ENCODE measurements around the gene MARF1. TPM values are rescaled to one million over a fixed set of nuclear protein-coding genes. Genes with fewer than 3 reads are reported as not detected.

Gene MARF1
- total RNA-seq, 1 experiment from 2014 or later, result 59.4 TPM

GRCh38 chr16:15642557-15643047, 352 bp downstream of the MARF1 start:
- Histone ChIP-seq H3K4me2 (ENCODE audit: low read length) (peak overlapping the region; percentile 81), H3K79me2 (ENCODE audit: insufficient read depth, low read length) (peaks cover 31% of the 10 kb centered on the region), H3K9me2 (ENCODE audit: insufficient read depth) (no peaks in the 10 kb centered on the region), H3K36me3 (ENCODE audit: control insufficient read depth in 1 of 2, insufficient read depth in 2 of 2, low read length in 2 of 2) (peaks cover 8 to 9% of the 10 kb centered on the region in 2 experiments), H2AFZ (ENCODE audit: low read depth, low read length, poor library complexity, severe bottlenecking) (no peak overlapping the region), H3K9me3 (ENCODE audit: control insufficient read depth in 1 of 2, insufficient read depth in 1 of 2, low read depth in 1 of 2, low read length in 2 of 2) (no peaks in the 10 kb centered on the region), H3K4me1 (ENCODE audit: control insufficient read depth in 1 of 2, insufficient read depth in 2 of 2, low read length in 2 of 2) (peaks cover 33 to 49% of the 10 kb centered on the region in 2 experiments), H3K27me3 (ENCODE audit: insufficient read depth, low read length) (no peaks in the 10 kb centered on the region), H3K27ac (ENCODE audit: low read depth, low read length) (peak overlapping the region; percentile 74), H3K4me3 (replicated peaks in 1 of 2; ENCODE audit: low read depth in 1 of 2, low read length in 2 of 2) (peak overlapping the region; percentile 72 to 76), H4K20me1 (ENCODE audit: insufficient read depth) (no peaks in the 10 kb centered on the region), H3K9ac (ENCODE audit: low read length) (peak overlapping the region; percentile 90)
- intact Hi-C loops (cut with micrococcal nuclease), result loop anchor here (2.0 kb wide), 2 partner anchors 52 to 148 kb away; no protein-coding TSS in a partner anchor
- DNase-seq (ENCODE audit: low read depth, low spot score) (peak; percentile 48), ATAC-seq (peak; percentile 62)
- ChIA-PET RAD21 (ENCODE audit: low non-redundant PET in 1 of 2, low total read pairs in 2 of 2, uncharacterized antibody in 2 of 2, unreplicated experiment in 2 of 2) (interaction anchor here in 1 of 2 experiments (0.7 kb wide), 1 partner anchor 53 kb away, joined by 3 read pairs; no protein-coding TSS in a partner anchor), CTCF (interaction anchor here (1.0 kb wide), 1 partner anchor 79 kb away, joined by 3 read pairs; no protein-coding TSS in a partner anchor), POLR2A (interaction anchor here (0.6 to 3.7 kb wide), 10 partner anchors 17 to 118 kb away, joined by 3 to 18 read pairs (median 3); no protein-coding TSS in a partner anchor)
- BruUV-seq (replicated peaks), result no TSS peak
- TF ChIP-seq RAD21 (IDR thresholded peaks at IDR 0.05; ENCODE audit: low read depth) (0 out of 2 replicates have a peak, but pooled peaks have one; percentile 35), CBX3 (IDR thresholded peaks at IDR 0.05; ENCODE audit: low read depth) (0 out of 2 replicates have a peak, but pooled peaks have one; percentile 18), ZFX (IDR thresholded peaks at IDR 0.05) (no peak), POLR2AphosphoS5 (IDR thresholded peaks at IDR 0.05; ENCODE audit: low read depth, low read length) (peak; percentile 59)
- TF ChIP-seq, protein P1, sequence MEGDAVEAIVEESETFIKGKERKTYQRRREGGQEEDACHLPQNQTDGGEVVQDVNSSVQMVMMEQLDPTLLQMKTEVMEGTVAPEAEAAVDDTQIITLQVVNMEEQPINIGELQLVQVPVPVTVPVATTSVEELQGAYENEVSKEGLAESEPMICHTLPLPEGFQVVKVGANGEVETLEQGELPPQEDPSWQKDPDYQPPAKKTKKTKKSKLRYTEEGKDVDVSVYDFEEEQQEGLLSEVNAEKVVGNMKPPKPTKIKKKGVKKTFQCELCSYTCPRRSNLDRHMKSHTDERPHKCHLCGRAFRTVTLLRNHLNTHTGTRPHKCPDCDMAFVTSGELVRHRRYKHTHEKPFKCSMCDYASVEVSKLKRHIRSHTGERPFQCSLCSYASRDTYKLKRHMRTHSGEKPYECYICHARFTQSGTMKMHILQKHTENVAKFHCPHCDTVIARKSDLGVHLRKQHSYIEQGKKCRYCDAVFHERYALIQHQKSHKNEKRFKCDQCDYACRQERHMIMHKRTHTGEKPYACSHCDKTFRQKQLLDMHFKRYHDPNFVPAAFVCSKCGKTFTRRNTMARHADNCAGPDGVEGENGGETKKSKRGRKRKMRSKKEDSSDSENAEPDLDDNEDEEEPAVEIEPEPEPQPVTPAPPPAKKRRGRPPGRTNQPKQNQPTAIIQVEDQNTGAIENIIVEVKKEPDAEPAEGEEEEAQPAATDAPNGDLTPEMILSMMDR (IDR thresholded peaks at IDR 0.05 in 2 of 3, conservative IDR thresholded peaks at IDR 0.05 in 1 of 3; ENCODE audit: borderline replicate concordance in 1 of 3, insufficient read depth in 1 of 3, low read depth in 2 of 3, low read length in 2 of 3), result peak in 2 of 3 experiments; percentile 40 to 44; a peak in 4 of 6 replicates

Data from HCT116 (cell line).